K562 (cell line): Measurements from ENCODE around the gene NT5C3B. TPM values are rescaled to one million over a fixed set of nuclear protein-coding genes. Genes with fewer than 3 reads are reported as not detected.

Experiments
- BRD9 ChIP-seq: fragments of 450-650 bp; IDR thresholded peaks from 2 replicates; pipeline ENCODE4 v1.6.1; 2018; ENCODE audit warnings: low read depth; ENCODE audit not compliant: partially characterized antibody
- E2F6 ChIP-seq, 2 experiments: IDR thresholded peaks; 2 replicates each; pipeline ENCODE4 v1.6.1; 2011; ENCODE audit warnings: borderline replicate concordance in 1 of 2, control low read depth in 1 of 2, low read depth in 1 of 2, low read length in 1 of 2, mild to moderate bottlenecking in 1 of 2, mixed read lengths in 1 of 2, moderate library complexity in 1 of 2; ENCODE audit not compliant: insufficient read depth in 1 of 2, insufficient read length in 1 of 2, poor library complexity in 1 of 2, severe bottlenecking in 1 of 2; ENCODE audit errors: extremely low read depth in 1 of 2
- FOXA3 ChIP-seq, 2 experiments: fragments of 450-650 bp in 1 of 2; sonication (generic) in 1 of 2; formaldehyde crosslinking; IDR thresholded peaks in 1 of 2; conservative IDR thresholded peaks in 1 of 2; 2 replicates each; pipeline versions ENCODE4 v1.4.0 to v1.8.0; 2020 to 2022; ENCODE audit warnings: mild to moderate bottlenecking in 2 of 2, missing genetic modification reagents in 1 of 2
- HMGN3 ChIP-seq: IDR thresholded peaks from 2 replicates; pipeline ENCODE4 v1.6.1; 2011; ENCODE audit warnings: borderline replicate concordance, low read depth, mild to moderate bottlenecking, mixed read lengths, low read length; ENCODE audit not compliant: insufficient read length; ENCODE audit errors: extremely low read depth
- KDM4B ChIP-seq, 2 experiments: fragments of 450-650 bp in 1 of 2; sonication (generic) in 1 of 2; IDR thresholded peaks; 2 replicates each; pipeline ENCODE4 v1.6.1; 2016 to 2017; ENCODE audit warnings: borderline replicate concordance in 2 of 2, antibody characterized with exemption in 1 of 2, low read depth in 1 of 2, mild to moderate bottlenecking in 1 of 2
- MNT ChIP-seq, 2 experiments: fragments of 450-650 bp; conservative IDR thresholded peaks; 2 replicates each; pipeline ENCODE4 v1.6.1; 2017; ENCODE audit warnings: mild to moderate bottlenecking in 2 of 2, moderate library complexity in 2 of 2
- NFATC3 ChIP-seq: fragments of 450-650 bp; IDR thresholded peaks from 2 replicates; pipeline ENCODE4 v1.6.1; 2017; ENCODE audit warnings: mild to moderate bottlenecking
- STAG1 ChIP-seq: sonication (generic); formaldehyde crosslinking; IDR thresholded peaks from 2 replicates; pipeline ENCODE4 v1.5.0; 2020; ENCODE audit warnings: missing genetic modification reagents, borderline replicate concordance
- TAL1 ChIP-seq: fragments of 450-650 bp; IDR thresholded peaks from 2 replicates; pipeline ENCODE4 v1.6.1; 2016; ENCODE audit warnings: mild to moderate bottlenecking
- TEAD4 ChIP-seq, 2 experiments: sonication (generic) in 1 of 2; formaldehyde crosslinking in 1 of 2; IDR thresholded peaks; 2 replicates each; pipeline versions ENCODE4 v1.6.1 to v1.8.0; 2012 to 2022; ENCODE audit warnings: borderline replicate concordance in 1 of 2, inconsistent platforms in 1 of 2, low read length in 1 of 2, mild to moderate bottlenecking in 1 of 2, missing genetic modification reagents in 1 of 2
- TGIF2 ChIP-seq: sonication (generic); formaldehyde crosslinking; IDR thresholded peaks from 2 replicates; pipeline ENCODE4 v1.8.1; 2022; ENCODE audit warnings: mild to moderate bottlenecking, missing genetic modification reagents, moderate library complexity
- XRCC4 ChIP-seq: IDR thresholded peaks from one replicate; pipeline ENCODE4 v1.6.1; 2011; ENCODE audit not compliant: insufficient read depth, insufficient read length; ENCODE audit errors: extremely low read depth
- ZBTB33 ChIP-seq: sonication (generic); formaldehyde crosslinking; IDR thresholded peaks from 2 replicates; pipeline ENCODE4 v1.8.1; 2023; ENCODE audit warnings: mild to moderate bottlenecking, missing genetic modification reagents
- ZNF431 ChIP-seq: sonication (generic); formaldehyde crosslinking; IDR thresholded peaks from 2 replicates; pipeline ENCODE4 v1.8.0; 2022; ENCODE audit warnings: mild to moderate bottlenecking, missing genetic modification reagents
- polyA plus RNA-seq, 8 experiments: library from polyadenylated mRNA; depleted of rRNA in 4 of 8; stranded (reverse) in 5 of 8; unstranded in 3 of 8; fragments of >200 nt; fragmentation: Nextera tagmentation in 2 of 8; fragmentation: Illumina TruSeq in 1 of 8; extraction: Ambion mirVana in 2 of 8; extraction: Trizol in 1 of 8; gene quantifications; 2 replicates each; pipeline versions ENCODE4 v1.2.1 to v1.2.3, GENCODE V29; 2011 to 2014; ENCODE audit warnings: inconsistent platforms in 1 of 8, missing spikeins in 1 of 8
- total RNA-seq, 7 experiments: library from RNA; depleted of rRNA in 6 of 7; stranded (reverse); fragments of >200 nt in 6 of 7; fragmentation: Illumina TruSeq in 2 of 7; extraction: Trizol in 2 of 7; gene quantifications; 2 replicates each; pipeline versions ENCODE4 v1.2.1 to v1.2.3, GENCODE V29; 2011 to 2021; ENCODE audit warnings: low replicate concordance in 1 of 7
- TF ChIP-seq, protein P1 (sequence below): fragments of 250-450 bp; sonication (Bioruptor Pico); IDR thresholded peaks from 2 replicates; pipeline ENCODE4 v1.6.1; 2021; ENCODE audit warnings: mild to moderate bottlenecking
- TF ChIP-seq, protein P2 (sequence below): fragments of 450-650 bp; IDR thresholded peaks from 2 replicates; pipeline ENCODE4 v1.6.1; 2017; ENCODE audit warnings: antibody characterized with exemption

The NT5C3B gene
- total and polyA plus RNA-seq, 9 of the 15 experiments (the other 6 are each of a cell fraction or from before 2014, with no cell fraction given) = 2.0 to 166 (median 85.0) TPM

DNA sequence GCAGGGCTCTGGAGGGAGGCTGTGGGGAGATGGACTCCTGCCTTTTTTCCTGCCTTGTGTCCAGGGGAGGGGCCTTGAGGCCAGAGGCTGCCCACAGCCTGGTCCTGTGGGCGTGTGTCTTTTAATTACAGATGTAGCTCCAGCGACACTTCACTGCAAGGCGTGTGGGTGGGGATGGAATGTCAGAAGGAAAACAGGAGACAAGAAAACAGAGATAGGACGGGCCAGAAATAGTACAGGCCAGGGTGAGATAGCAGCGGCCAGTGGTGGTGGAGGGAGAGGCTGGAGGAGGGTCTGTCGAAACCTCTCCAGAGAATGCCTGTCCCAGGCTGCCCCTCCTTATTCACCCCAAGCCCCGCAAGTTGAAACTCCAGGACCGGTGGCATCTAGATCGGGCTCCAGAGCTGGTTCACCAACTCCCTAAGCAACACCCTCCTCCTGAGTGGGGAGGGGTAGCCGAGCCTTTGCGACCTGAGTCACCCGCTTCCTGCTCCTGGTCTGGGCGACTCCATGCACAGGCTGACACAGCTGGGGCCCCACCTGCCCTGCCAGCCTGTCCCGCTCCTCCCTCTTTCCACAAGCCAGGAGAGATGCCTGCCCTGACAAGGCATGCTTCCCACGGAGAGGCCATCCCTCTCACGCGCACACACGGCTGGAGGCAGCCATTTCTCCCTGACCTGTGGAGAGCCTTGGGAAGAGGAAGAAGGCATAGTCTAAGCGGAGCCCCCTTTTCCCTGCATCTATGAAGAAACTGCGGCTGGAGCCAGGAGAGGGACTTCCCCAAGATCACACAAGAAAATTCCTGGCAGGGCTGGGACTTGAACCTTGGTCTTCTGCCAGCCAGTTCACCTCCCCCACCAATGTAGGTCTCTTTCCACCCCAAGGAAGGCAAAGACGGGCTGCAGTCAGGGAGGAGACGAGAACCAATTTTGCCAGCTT is 42.9 kb downstream of the NT5C3B start (continued):
- TF ChIP-seq STAG1 (CRISPR knock-in tag) (no peak), E2F6 (IDR thresholded peaks at IDR 0.05; ENCODE audit: borderline replicate concordance in 1 of 2, extremely low read depth in 1 of 2, insufficient read depth in 1 of 2, insufficient read length in 1 of 2, low read depth in 1 of 2, low read length in 1 of 2, poor library complexity in 1 of 2, severe bottlenecking in 1 of 2) (peak in 1 of 2 experiments; percentile 17), TAL1 (0 out of 2 replicates have a peak, but pooled peaks have one; percentile 45), TGIF2 (CRISPR knock-in tag) (no peak), HMGN3 (peak; percentile 55), FOXA3 (CRISPR knock-in tag; conservative IDR thresholded peaks at IDR 0.05 in 1 of 2, IDR thresholded peaks at IDR 0.05 in 1 of 2) (no peak), MNT (conservative IDR thresholded peaks at IDR 0.05) (peak in 1 of 2 experiments; percentile 77; a peak in 3 of 4 replicates), NFATC3 (no peak), TEAD4 (IDR thresholded peaks at IDR 0.05; ENCODE audit: low read length) (peak; percentile 83), TEAD4 (CRISPR knock-in tag; IDR thresholded peaks at IDR 0.05; ENCODE audit: borderline replicate concordance) (no peak), ZNF431 (CRISPR knock-in tag) (no peak), XRCC4 (no peak), BRD9 (peak; percentile 41), KDM4B (IDR thresholded peaks at IDR 0.05; ENCODE audit: borderline replicate concordance in 2 of 2, low read depth in 1 of 2) (no peak), ZBTB33 (CRISPR knock-in tag) (no peak)
- TF ChIP-seq, protein P1, sequence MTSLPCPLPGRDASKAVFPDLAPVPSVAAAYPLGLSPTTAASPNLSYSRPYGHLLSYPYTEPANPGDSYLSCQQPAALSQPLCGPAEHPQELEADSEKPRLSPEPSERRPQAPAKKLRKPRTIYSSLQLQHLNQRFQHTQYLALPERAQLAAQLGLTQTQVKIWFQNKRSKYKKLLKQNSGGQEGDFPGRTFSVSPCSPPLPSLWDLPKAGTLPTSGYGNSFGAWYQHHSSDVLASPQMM (CRISPR knock-in tag) = no peak
- TF ChIP-seq, protein P2, sequence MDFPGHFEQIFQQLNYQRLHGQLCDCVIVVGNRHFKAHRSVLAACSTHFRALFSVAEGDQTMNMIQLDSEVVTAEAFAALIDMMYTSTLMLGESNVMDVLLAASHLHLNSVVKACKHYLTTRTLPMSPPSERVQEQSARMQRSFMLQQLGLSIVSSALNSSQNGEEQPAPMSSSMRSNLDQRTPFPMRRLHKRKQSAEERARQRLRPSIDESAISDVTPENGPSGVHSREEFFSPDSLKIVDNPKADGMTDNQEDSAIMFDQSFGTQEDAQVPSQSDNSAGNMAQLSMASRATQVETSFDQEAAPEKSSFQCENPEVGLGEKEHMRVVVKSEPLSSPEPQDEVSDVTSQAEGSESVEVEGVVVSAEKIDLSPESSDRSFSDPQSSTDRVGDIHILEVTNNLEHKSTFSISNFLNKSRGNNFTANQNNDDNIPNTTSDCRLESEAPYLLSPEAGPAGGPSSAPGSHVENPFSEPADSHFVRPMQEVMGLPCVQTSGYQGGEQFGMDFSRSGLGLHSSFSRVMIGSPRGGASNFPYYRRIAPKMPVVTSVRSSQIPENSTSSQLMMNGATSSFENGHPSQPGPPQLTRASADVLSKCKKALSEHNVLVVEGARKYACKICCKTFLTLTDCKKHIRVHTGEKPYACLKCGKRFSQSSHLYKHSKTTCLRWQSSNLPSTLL = no peak
